Subcutaneous adipose tissue (tissue), 4 donors: Measurements from ENCODE around the gene VAT1L. TPM values are rescaled to one million over a fixed set of nuclear protein-coding genes. Genes with fewer than 3 reads are reported as not detected.

Experiments used
- total RNA-seq, 4 donors: library from RNA; depleted of rRNA; stranded (reverse); fragments of >200 nt; gene quantifications; one replicate each; pipeline ENCODE4 v1.1.0, GENCODE V29; 2016
- TF ChIP-seq, protein P1 (sequence below): fragments of 450-650 bp; IDR thresholded peaks from one replicate; pipeline ENCODE4 v1.5.1; 2016; ENCODE audit warnings: low read depth, mild to moderate bottlenecking, control low read depth, antibody characterized with exemption, moderate library complexity

VAT1L gene
- total RNA-seq, 4 donors from 2014 or later, result 0.22 to 0.34 TPM; not detected in 2

- TF ChIP-seq, protein P1, sequence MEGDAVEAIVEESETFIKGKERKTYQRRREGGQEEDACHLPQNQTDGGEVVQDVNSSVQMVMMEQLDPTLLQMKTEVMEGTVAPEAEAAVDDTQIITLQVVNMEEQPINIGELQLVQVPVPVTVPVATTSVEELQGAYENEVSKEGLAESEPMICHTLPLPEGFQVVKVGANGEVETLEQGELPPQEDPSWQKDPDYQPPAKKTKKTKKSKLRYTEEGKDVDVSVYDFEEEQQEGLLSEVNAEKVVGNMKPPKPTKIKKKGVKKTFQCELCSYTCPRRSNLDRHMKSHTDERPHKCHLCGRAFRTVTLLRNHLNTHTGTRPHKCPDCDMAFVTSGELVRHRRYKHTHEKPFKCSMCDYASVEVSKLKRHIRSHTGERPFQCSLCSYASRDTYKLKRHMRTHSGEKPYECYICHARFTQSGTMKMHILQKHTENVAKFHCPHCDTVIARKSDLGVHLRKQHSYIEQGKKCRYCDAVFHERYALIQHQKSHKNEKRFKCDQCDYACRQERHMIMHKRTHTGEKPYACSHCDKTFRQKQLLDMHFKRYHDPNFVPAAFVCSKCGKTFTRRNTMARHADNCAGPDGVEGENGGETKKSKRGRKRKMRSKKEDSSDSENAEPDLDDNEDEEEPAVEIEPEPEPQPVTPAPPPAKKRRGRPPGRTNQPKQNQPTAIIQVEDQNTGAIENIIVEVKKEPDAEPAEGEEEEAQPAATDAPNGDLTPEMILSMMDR, result no peak
Observed at GRCh38 chr16:77877712-77878347, 89.5 kb downstream of the VAT1L start.

GRCh38 chr16:77881355-77882030 is 93.1 kb downstream of the VAT1L start:
- TF ChIP-seq, protein P1, result no peak

GRCh38 chr16:77882358-77882757 is 94.0 kb downstream of the VAT1L start:
- TF ChIP-seq, protein P1, result no peak

GRCh38 chr16:77885571-77886295 is 97.4 kb downstream of the VAT1L start:
- TF ChIP-seq, protein P1, result no peak

DNA sequence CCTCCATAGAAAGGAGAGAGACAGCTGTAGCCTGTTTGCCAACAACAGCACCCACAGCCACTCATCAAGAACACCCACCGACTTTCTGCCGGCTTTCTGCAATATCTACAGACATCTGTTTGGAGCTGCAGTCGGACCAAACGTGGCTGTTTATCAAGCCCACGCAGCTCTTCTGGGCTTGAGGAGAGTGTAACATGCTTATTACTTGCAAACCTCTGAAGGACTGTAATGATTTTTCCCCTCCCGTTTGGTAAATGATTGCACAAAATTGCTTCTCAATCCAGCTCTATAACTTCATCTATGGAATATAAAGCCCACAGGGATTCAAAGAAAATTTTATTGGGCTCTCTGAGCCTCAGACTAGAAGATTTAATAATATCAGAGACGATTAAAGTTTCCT is 100.5 kb downstream of the VAT1L start:
- TF ChIP-seq, protein P1, result no peak

GRCh38 chr16:77890075-77890474 is 101.7 kb downstream of the VAT1L start:
- TF ChIP-seq, protein P1, result no peak

DNA sequence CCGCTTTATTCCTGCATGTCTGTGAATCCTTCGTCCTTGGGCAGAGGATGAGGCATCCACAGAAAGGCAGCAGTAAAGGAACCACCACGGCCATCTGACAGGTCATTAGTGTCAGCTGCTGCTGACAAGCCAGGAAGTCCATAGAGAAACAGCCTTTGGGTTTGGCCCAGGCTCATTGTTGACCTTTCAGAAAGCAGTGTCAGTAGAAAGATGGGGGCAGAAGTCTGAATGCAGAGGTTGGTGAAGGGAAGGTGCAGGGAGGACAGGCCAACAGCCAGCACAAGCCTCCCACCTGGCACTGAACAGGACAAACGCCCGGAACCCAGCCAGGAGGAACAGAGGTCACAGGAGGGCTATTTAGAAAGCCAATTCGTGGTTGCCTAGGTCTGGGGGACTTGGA is 105.8 kb downstream of the VAT1L start:
- TF ChIP-seq, protein P1, result no peak
